Measurements from ENCODE around the gene IL17D. TPM values are rescaled to one million over a fixed set of nuclear protein-coding genes. Genes with fewer than 3 reads are reported as not detected.
A peak's percentile ranks its signal among the peaks of the same experiment; 100 is the strongest.

IL17D gene
- total RNA-seq, 1 experiment from 2014 or later = 2.0 TPM

DNA sequence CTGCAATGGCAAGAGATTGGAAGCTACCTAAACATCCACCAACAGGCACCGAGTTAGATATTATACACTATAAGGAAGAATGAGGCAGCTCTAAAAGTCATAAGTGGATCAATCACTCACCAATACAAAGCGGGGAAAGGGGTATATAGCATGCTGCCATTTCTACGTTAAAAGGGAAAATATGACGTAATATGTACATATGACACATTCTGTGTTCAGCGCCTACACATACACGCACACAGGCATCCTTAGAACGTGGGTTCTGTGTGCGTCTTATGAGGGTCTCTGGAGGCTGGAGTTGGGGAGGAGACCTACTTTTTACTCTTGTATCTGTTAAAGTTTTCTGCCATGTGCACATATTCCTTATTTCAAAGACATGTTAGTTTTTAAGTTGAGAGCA lies 5.9 kb downstream of the IL17D start:
- Histone ChIP-seq H3K4me1 (ENCODE audit: insufficient read depth, low read length, poor library complexity, severe bottlenecking) (peaks cover 15% of the 10 kb centered on the region), H3K27me3 (replicated peaks; ENCODE audit: insufficient read depth, low read depth, low read length, poor library complexity) (no peaks in the 10 kb centered on the region), H3K9me3 (ENCODE audit: low read depth, low read length, poor library complexity, severe bottlenecking) (no peaks in the 10 kb centered on the region), H3K27ac (ENCODE audit: low read depth, low read length, poor library complexity, severe bottlenecking) (no peak overlapping the region), H3K36me3 (ENCODE audit: insufficient read depth, low read length, poor library complexity, severe bottlenecking) (no peaks in the 10 kb centered on the region), H3K4me3 (ENCODE audit: low read depth, low read length, poor library complexity, severe bottlenecking) (no peak overlapping the region)
- intact Hi-C loops (cut with micrococcal nuclease; ENCODE audit: unreplicated experiment) = loop anchor here (5.0 kb wide), 1 partner anchor 182 kb away; the partner anchor contains the start of gene CRYL1
- ChIA-PET POLR2A (ENCODE audit: low non-redundant PET) (no interaction called here), CTCF (no interaction called here)
- DNase-seq (ENCODE audit: low spot score) = no peak
- BruUV-seq (replicated peaks) = no TSS peak
- TF ChIP-seq, protein P1, sequence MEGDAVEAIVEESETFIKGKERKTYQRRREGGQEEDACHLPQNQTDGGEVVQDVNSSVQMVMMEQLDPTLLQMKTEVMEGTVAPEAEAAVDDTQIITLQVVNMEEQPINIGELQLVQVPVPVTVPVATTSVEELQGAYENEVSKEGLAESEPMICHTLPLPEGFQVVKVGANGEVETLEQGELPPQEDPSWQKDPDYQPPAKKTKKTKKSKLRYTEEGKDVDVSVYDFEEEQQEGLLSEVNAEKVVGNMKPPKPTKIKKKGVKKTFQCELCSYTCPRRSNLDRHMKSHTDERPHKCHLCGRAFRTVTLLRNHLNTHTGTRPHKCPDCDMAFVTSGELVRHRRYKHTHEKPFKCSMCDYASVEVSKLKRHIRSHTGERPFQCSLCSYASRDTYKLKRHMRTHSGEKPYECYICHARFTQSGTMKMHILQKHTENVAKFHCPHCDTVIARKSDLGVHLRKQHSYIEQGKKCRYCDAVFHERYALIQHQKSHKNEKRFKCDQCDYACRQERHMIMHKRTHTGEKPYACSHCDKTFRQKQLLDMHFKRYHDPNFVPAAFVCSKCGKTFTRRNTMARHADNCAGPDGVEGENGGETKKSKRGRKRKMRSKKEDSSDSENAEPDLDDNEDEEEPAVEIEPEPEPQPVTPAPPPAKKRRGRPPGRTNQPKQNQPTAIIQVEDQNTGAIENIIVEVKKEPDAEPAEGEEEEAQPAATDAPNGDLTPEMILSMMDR (conservative IDR thresholded peaks at IDR 0.05; ENCODE audit: low read depth, low read length) = no peak
- TF ChIP-seq EZH2 (IDR thresholded peaks at IDR 0.05; ENCODE audit: borderline replicate concordance, low read depth, low read length, poor library complexity, severe bottlenecking) = no peak

DNA sequence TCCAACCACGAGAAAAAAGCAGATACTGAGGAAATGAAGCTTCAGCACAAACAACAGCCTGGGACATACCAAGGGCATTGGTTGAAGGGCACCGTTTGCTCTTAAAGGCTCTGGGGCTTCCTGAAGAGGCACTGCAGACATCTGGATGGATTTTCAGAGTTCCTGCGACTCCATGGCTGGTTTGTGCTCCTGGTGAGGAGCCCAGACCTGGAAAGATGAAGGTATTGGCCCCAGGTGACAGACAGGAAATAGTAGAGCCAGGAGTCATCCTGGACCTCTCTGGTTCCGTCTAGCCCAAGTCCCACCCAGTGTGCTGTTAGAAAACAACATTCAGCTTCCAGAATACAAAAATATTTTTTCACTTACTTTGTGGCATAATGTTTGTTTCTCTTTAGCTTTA lies 6.3 kb downstream of the IL17D start:
- intact Hi-C loops (cut with micrococcal nuclease; ENCODE audit: unreplicated experiment) = loop anchor here (5.0 kb wide), 2 partner anchors 182 to 768 kb away; partner anchors contain the start of gene CRYL1
- TF ChIP-seq, protein P1 (conservative IDR thresholded peaks at IDR 0.05; ENCODE audit: low read depth, low read length) = no peak
- no peak for TF ChIP-seq EZH2 (IDR thresholded peaks at IDR 0.05; ENCODE audit: borderline replicate concordance, low read depth, low read length, poor library complexity, severe bottlenecking)
- POLR2A ChIA-PET (ENCODE audit: low non-redundant PET) = no interaction called here
- H3K27me3 ChIP-seq (replicated peaks; ENCODE audit: insufficient read depth, low read depth, low read length, poor library complexity) = no peaks in the 10 kb centered on the region
- DNase-seq (ENCODE audit: low spot score) = no peak
- H3K4me3 ChIP-seq (ENCODE audit: low read depth, low read length, poor library complexity, severe bottlenecking) = no peak overlapping the region
- H3K27ac ChIP-seq (ENCODE audit: low read depth, low read length, poor library complexity, severe bottlenecking) = no peak overlapping the region
- BruUV-seq (replicated peaks) = no TSS peak
- no peaks in the 10 kb centered on the region for H3K9me3 ChIP-seq (ENCODE audit: low read depth, low read length, poor library complexity, severe bottlenecking)
- H3K36me3 ChIP-seq (ENCODE audit: insufficient read depth, low read length, poor library complexity, severe bottlenecking) = no peaks in the 10 kb centered on the region
- peaks cover 15% of the 10 kb centered on the region for H3K4me1 ChIP-seq (ENCODE audit: insufficient read depth, low read length, poor library complexity, severe bottlenecking)
- CTCF ChIA-PET = interaction anchor here (0.7 kb wide), 1 partner anchor 139 kb away, joined by 7 read pairs; no protein-coding TSS in a partner anchor

GRCh38 chr13:20711301-20712044 lies 8.0 kb downstream of the IL17D start:
- intact Hi-C loops (cut with micrococcal nuclease; ENCODE audit: unreplicated experiment) = loop anchor here (2.0 to 5.0 kb wide), 2 partner anchors 213 to 766 kb away; no protein-coding TSS in a partner anchor
- Histone ChIP-seq H3K27ac (ENCODE audit: low read depth, low read length, poor library complexity, severe bottlenecking) (no peak overlapping the region), H3K9me3 (ENCODE audit: low read depth, low read length, poor library complexity, severe bottlenecking) (no peaks in the 10 kb centered on the region), H3K4me1 (ENCODE audit: insufficient read depth, low read length, poor library complexity, severe bottlenecking) (peaks cover 15% of the 10 kb centered on the region), H3K27me3 (replicated peaks; ENCODE audit: insufficient read depth, low read depth, low read length, poor library complexity) (no peaks in the 10 kb centered on the region), H3K4me3 (ENCODE audit: low read depth, low read length, poor library complexity, severe bottlenecking) (no peak overlapping the region), H3K36me3 (ENCODE audit: insufficient read depth, low read length, poor library complexity, severe bottlenecking) (no peaks in the 10 kb centered on the region)
- CTCF ChIA-PET = no interaction called here
- no peak for TF ChIP-seq EZH2 (IDR thresholded peaks at IDR 0.05; ENCODE audit: borderline replicate concordance, low read depth, low read length, poor library complexity, severe bottlenecking)
- TF ChIP-seq, protein P1 (conservative IDR thresholded peaks at IDR 0.05; ENCODE audit: low read depth, low read length) = no peak
- peak; percentile 40 for DNase-seq (ENCODE audit: low spot score)
- no TSS peak for BruUV-seq (replicated peaks)
- POLR2A ChIA-PET (ENCODE audit: low non-redundant PET) = no interaction called here

All from A673 (cell line).